GM04503 (cell line): Measurements from ENCODE around the gene UVSSA.
"Not testable (repeated sequence)": the region's sequence is repeated elsewhere in the genome, so short reads cannot be mapped to it uniquely, and the experiment has no call there.

Experiments used
- DNase-seq: peaks from one replicate; pipeline ENCODE4 v3.0.0-alpha.2; 2012; ENCODE audit warnings: low read depth

Gene UVSSA

DNA sequence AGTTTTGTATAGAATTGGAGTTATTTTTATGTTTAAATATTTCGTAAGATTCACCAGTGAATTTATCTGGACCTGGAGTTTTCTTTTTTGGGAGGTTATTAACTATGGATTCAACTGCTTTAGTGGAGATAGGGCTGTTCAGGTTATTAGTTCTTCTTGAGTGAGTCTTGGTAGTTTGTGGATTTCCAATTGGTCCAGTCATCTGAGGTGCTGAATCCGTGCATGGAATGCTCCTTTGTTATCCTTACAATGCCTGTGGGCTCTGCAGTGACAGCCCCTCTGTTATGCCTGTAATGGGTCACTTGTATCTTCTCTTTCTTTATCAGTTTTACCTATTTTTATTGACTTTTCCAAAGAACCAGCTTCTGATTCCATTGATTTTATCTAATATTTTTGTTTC, 74.6 kb downstream of the UVSSA start:
- DNase-seq = no peak

DNA sequence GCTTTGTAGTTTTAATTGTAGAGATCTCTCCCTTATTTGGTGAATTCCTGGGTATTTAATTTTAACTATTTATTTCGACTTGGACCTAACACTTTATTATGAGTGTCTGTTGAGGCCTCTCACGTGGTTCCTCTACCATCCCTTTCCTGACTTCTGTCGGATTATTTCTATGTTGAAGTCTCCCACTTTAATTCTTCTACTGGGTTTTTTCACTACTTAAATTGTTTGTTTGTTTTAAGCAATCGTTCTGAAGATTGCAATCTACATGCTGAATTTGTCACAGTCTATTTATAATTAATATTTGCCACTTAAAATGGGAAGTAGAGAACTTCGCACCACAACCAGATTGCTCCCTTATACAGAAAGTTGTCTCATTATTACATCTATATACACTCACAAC, 80.0 kb downstream of the UVSSA start:
- no peak for DNase-seq

DNA sequence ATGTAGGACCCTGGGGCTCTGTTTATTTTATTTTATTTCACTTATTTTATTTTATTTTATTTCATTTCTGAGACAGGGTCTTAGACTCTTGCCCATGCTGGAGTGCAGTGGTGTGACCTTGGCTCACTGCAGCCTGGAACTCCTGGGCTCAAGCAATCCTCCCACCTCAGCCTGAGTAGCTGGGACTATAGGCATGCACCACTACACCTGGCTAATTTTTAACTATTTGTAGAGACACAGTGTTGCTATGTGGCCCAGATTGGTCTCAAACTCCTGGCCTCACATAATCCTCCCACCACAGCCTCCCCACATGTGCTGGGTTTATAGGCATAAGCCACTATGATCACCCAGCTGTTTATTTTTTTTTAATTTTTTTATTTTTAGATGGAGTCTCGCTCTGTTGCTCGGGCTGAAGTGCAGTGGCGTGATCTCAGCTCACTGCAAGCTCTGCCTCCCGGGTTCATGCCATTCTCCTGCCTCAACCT, 96.7 kb downstream of the UVSSA start:
- not testable (repeated sequence) for DNase-seq
